Superior temporal gyrus (tissue), 1 donor: ENCODE measurements around the gene CCDC192.

Experiments
- DNase-seq: peaks from one replicate; pipeline ENCODE4 v3.0.0-alpha.2; 2016; ENCODE audit errors: extremely low spot score

CCDC192 gene

GRCh38 chr5:127809533-127809932 lies 106.3 kb downstream of the CCDC192 start:
- DNase-seq, result no peak

DNA sequence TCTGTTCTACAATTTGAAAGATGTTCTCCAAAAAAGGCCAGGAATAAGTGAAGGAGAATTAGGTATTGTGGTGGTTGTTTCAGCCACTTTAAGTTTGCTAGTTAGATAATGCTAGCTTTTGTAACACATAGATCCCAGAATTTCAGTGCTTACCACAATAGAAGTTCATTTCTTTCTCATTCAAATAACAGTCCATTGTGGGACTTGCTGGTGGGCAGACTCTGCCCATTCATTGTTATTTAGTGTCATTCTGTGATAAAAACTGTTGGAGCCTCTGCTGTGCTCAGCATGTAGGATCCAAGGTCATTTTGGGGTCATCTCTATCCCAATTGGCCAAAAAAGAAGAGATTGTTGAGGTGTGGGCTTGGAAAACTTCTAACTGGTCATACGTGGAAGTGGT lies 106.8 kb downstream of the CCDC192 start:
- DNase-seq, result peak; percentile 35

- no peak for DNase-seq
These were observed 107.7 kb downstream of the CCDC192 start for GRCh38 chr5:127810707-127811490.

DNA sequence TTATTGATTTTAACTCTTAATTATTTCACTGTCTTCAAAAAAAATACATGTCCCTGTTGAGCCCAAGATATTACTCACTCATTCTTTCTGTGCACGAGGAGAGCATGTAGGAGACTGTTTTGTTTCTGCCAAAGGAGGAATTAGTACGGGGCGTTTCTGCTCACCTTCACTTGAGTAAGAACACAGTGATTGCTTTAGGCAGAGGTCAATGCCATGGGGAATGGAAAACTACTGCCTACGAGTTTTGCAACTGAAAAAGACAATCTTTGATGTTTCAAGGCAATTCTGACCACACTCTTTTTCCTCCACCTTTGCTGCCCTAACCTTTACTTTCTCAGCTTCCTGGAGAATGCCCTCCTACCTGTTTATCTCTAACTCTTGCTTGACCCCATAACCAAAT lies 109.4 kb downstream of the CCDC192 start:
- no peak for DNase-seq

- DNase-seq, result no peak
These were observed 110.7 kb downstream of the CCDC192 start for GRCh38 chr5:127813633-127814587.

DNA sequence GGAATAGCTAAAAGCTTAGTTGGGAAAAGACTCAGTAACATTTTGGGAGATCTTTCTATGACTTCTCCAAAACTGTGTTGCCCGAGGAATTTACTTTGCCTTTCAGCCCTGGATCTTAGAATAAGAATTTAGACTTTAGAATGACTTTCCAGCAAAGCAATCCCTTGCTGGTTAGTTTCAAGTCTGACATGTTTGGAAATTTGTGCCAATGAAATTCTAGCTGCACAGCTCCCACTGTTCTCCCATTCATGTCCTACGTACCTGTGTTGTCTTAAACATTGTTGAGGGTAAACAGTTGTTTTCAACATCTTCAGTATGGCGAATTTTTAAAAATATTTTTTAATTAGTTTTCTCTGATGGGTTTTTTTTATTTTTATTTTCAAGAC lies 111.4 kb downstream of the CCDC192 start:
- DNase-seq, result no peak

DNA sequence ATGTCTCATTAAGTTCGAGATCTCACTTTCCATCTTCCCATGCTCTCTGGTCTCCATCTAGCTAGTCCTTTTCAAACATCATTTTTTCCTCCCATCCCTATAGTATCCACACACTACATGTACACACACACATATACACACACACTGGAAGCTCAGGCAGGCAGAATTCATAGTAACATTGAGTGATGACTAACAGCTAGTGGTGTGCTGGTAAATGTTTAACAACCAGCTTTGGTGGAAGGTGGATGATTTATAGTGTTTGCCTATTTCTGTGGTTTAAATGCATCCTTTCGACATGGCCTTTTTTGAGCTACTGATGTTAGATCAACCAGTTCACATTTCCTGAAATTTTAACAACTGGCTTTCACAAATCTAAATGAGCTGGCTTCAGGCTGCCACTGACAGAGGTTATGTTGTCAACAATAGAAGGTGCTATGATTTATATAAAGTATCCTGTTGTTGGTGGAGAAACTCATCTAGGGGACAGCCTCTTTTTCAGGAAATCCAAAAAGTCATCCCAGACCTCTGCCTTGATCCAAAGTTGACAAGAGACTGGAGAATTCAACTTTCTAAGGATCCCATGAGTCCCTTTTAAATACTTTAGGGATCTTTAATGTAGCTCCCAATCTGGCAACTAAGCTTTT lies 117.8 kb downstream of the CCDC192 start:
- no peak for DNase-seq

DNA sequence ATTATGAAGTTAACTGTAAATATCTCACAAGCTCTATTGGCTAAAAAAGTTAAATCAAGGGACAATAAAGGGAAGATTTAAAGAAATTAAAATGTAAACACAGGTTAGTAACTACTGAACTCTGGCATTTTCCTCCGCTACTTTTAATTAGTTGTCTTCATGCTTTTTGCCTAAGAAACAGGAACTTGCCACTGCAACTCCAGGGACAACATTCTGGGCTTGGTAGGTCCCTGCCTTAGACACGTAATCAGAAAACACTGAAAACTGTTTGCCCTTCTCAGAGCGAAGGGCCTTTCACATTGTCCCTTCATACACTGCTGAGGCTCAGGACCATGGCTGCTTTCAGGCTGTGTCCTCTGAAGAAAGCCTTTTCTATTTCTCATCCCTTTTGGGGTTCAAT lies 118.7 kb downstream of the CCDC192 start:
- DNase-seq, result no peak

- no peak for DNase-seq
These were observed 120.9 kb downstream of the CCDC192 start for GRCh38 chr5:127824126-127824525.

DNA sequence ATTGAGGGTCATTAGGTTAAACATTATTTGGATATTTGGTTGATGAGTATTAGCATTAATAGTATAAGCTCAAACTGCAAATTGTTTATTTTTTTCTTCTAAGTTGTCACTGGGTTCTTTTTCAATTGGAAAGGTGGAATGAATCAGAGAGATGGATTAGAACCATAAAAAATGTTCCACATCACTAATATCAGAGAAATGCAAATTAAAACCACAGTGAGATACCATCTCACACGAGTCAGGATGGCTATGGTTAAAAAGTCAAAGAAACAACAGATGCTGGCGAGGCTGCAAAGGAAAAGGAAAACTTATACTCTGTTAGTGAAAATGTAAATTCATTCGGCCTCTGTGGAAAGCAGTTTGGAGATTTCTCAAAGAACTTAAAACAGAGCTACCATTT lies 122.8 kb downstream of the CCDC192 start:
- DNase-seq, result no peak

- no peak for DNase-seq
These were observed 124.3 kb downstream of the CCDC192 start for GRCh38 chr5:127827451-127827850.

GRCh38 chr5:127830157-127830556 lies 127.0 kb downstream of the CCDC192 start:
- no peak for DNase-seq

GRCh38 chr5:127830829-127831598 lies 127.8 kb downstream of the CCDC192 start:
- no peak for DNase-seq

DNA sequence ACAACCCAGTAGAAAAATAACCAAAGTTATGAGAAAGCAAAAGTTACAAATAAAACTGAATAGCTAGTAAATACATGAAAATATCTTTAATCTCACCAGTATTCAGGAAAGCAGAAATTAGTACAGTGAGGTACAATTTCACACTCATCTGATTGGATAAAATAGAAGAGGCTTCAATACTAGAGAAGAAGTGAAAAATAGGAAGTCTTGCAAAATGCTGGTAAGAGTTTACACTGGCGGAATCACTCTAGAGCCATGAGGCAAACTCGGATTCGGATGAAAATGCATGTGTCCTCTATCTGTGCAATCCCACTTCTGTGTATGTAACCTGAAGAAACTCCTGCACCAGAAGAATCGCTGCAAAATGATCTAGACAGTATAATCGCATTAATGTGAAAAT lies 128.9 kb downstream of the CCDC192 start:
- DNase-seq, result no peak

- DNase-seq, result peak; percentile 60
These were observed 130.9 kb downstream of the CCDC192 start for GRCh38 chr5:127834094-127834531.

- DNase-seq, result no peak
These were observed 131.4 kb downstream of the CCDC192 start for GRCh38 chr5:127834554-127834953.

GRCh38 chr5:127838661-127839060 lies 135.5 kb downstream of the CCDC192 start:
- DNase-seq, result no peak

DNA sequence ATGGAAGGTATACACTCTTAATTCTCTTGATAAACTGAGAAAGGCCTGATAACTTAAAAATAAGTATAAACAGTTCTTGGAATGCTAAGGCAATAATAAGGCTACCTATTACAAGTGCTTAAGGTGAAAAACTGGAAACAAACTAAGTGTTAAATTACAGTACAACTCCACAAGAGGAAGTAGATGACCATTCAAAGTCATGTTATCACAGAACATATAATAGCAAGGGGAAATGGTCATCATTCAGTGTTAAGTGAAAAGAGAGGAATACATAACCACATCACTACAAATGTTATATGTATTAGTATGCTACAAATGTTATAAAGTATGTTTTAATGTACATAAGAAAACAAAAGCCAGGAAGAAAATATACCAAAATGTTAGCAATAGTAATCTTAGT lies 135.9 kb downstream of the CCDC192 start:
- DNase-seq, result no peak

DNA sequence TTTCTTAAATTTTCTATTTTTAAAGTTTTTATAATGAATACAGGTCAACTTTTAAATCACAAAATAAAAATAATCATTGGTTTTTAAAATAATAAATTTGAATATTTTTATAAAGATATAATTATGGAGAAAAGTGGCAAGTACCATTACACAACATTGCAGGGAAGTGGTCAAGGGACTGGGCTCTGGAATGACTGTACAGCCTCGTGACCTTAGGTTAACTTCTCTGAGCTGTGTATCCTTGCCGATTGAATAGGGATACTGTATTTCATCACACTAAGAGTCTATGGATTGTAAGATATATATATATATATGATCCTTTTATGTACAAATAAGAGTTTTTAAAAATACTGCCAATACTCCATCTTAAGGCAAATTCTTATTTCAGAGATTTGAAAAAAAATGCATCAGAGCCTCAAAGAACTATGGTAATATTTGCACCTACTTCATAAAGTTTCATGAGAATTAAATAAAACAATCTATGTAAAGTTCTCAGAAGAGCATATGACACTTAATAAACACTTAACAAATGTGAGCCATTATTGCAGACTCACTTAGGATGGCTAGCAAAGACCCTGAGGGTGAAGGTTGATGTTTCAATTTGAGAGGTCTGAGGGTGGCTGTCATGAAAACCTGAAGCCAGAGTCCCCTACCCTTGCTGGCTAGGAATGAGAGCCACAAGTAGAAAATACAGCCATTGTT lies 136.5 kb downstream of the CCDC192 start:
- DNase-seq, result no peak

- no peak for DNase-seq
These were observed 137.0 kb downstream of the CCDC192 start for GRCh38 chr5:127840198-127840524.

DNA sequence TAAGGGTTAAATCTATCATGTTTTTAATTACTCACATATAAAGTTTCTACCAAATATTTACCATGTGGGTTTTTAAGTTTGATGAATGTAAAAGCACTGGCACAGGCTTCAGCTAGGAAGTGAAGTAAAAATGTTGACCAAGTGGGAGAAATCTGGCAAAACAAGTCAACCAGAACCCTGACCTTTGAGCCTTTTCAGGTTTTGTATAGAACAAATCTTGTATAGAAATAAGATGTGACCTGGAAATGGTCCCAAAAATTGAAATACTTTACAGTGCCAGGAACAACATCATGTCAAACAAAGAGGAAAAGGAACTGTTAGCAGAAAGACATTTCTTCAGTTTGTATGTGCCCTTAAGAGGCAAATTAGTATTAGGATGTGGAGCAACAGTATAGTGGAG lies 137.6 kb downstream of the CCDC192 start:
- DNase-seq, result no peak
